Measurements from ENCODE around the gene ARID1B.

- TF ChIP-seq CTCF (IDR thresholded peaks at IDR 0.05 in 8 of 11, conservative IDR thresholded peaks at IDR 0.05 in 3 of 11) (no peak), POLR2A (IDR thresholded peaks at IDR 0.05) (no peak)
Observed at GRCh38 chr6:156741287-156742073, 35.7 kb upstream of the ARID1B start.
